HFFc6 (cell line): Measurements from ENCODE around the gene CRMP1. TPM values are rescaled to one million over a fixed set of nuclear protein-coding genes. Genes with fewer than 3 reads are reported as not detected.

Experiments used
- DNase-seq: peaks from one replicate; pipeline ENCODE4 v3.0.0-alpha.2; 2018
- H3K27ac Mint-ChIP-seq: 2 replicates; pipeline ENCODE4 v1.8.0; 2020; ENCODE audit warnings: mild to moderate bottlenecking, mixed read lengths
- H3K27me3 Mint-ChIP-seq: 2 replicates; pipeline ENCODE4 v1.8.0; 2021; ENCODE audit warnings: mild to moderate bottlenecking, moderate library complexity, mixed read lengths; ENCODE audit not compliant: insufficient read depth
- H3K36me3 Mint-ChIP-seq: 2 replicates; pipeline ENCODE4 v1.8.0; 2021; ENCODE audit warnings: low read depth, mixed read lengths
- H3K4me1 Mint-ChIP-seq: 2 replicates; pipeline ENCODE4 v1.8.0; 2020; ENCODE audit warnings: low read depth, mixed read lengths
- H3K4me3 Mint-ChIP-seq: 2 replicates; pipeline ENCODE4 v1.8.0; 2020; ENCODE audit warnings: mild to moderate bottlenecking, moderate library complexity, mixed read lengths
- H3K9me3 Mint-ChIP-seq: 2 replicates; pipeline ENCODE4 v1.8.0; 2020; ENCODE audit warnings: mild to moderate bottlenecking, mixed read lengths
- CTCF ChIP-seq: fragments of 200-600 bp; sonication (generic); IDR thresholded peaks from 2 replicates; pipeline ENCODE4 v1.5.0; 2021; ENCODE audit warnings: antibody characterized with exemption, mild to moderate bottlenecking
- long read RNA-seq: library from polyadenylated mRNA; unstranded; transcript quantifications from one replicate; pipeline ENCODE4 v2.0.0, GENCODE V29; 2019
- total RNA-seq, 6 experiments: library from RNA; stranded (reverse); fragmentation: NEBNext Ultra II Directional; extraction: Animal tissue kit (Norgen Biotek cat#: 25700); gene quantifications; 2 replicates in 1 of 6; 3 replicates in 5 of 6; pipeline ENCODE4 v1.2.3, GENCODE V29; 2021

Gene CRMP1
- total RNA-seq, result not detected
- long read RNA-seq, partial matches to known transcripts, result 0 of 1 reads
- long read RNA-seq, other reads (novel, unspliced or antisense), result 1 of 1 reads

- Mint-ChIP-seq H3K4me1 (no peaks in the 10 kb centered on the region), H3K27me3 (peaks cover 38% of the 10 kb centered on the region), H3K9me3 (peaks cover 20% of the 10 kb centered on the region; the same call in 1 of the 2 replicates), H3K27ac (no peak within 1 kb of the TSS), H3K4me3 (no peak within 1 kb of the TSS), H3K36me3 (no peaks in the 10 kb centered on the region)
- DNase-seq, result no peak
- no peak for TF ChIP-seq CTCF
Measured at GRCh38 chr4:5893004-5893580, at the start of gene CRMP1. TSS of gene CRMP1 (minus strand) at chr4:5893086. CDS start at chr4:5892969, 117 bp downstream.

GRCh38 chr4:5941601-5942000 lies 48.7 kb upstream of the CRMP1 start:
- H3K4me1 Mint-ChIP-seq, result no peaks in the 10 kb centered on the region
- H3K36me3 Mint-ChIP-seq, result no peaks in the 10 kb centered on the region
- H3K27me3 Mint-ChIP-seq, result peaks cover 2% of the 10 kb centered on the region
- no peak for TF ChIP-seq CTCF
- DNase-seq, result no peak
- peaks cover 28% of the 10 kb centered on the region for H3K9me3 Mint-ChIP-seq
- H3K27ac Mint-ChIP-seq, result no peak overlapping the region
- no peak overlapping the region for H3K4me3 Mint-ChIP-seq

DNA sequence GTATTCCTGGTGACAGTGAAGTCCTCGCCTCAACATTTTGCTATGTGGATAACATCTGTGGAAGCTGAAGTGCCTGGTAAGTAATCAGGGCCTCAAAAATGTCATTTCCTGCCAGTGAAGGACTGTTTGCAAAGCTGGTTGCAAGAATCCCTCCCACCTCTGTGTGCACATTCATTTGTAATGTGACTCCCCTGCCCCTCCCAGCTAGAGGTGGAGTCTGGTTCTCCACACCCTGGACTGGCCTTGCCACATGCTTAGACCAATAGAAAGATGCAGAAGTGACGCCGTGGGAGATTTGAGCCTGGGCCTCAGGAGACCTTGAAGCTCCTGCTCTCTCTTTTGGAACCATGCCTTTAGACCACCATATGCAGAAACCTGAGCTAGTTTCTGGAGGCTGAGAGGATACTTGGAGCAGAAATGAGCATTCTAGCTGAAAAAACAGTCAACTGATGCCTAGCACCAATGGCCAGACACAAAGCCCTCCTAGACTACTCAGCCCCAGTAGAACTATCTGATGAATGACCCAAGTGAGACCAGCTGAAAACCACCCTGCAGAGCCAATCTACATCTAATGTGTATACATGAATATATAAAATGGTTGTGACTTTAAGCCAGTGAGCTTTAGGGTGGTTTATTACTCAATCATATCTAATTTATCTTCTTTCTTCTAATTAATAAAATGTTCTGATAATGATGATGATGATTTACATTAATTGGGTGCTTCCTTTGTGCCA lies 47.8 kb upstream of the CRMP1 start:
- H3K27me3 Mint-ChIP-seq, result peaks cover 2% of the 10 kb centered on the region
- peaks cover 22% of the 10 kb centered on the region for H3K9me3 Mint-ChIP-seq
- no peaks in the 10 kb centered on the region for H3K36me3 Mint-ChIP-seq
- no peak for TF ChIP-seq CTCF
- DNase-seq, result no peak
- no peak overlapping the region for H3K27ac Mint-ChIP-seq
- no peaks in the 10 kb centered on the region for H3K4me1 Mint-ChIP-seq
- no peak overlapping the region for H3K4me3 Mint-ChIP-seq

DNA sequence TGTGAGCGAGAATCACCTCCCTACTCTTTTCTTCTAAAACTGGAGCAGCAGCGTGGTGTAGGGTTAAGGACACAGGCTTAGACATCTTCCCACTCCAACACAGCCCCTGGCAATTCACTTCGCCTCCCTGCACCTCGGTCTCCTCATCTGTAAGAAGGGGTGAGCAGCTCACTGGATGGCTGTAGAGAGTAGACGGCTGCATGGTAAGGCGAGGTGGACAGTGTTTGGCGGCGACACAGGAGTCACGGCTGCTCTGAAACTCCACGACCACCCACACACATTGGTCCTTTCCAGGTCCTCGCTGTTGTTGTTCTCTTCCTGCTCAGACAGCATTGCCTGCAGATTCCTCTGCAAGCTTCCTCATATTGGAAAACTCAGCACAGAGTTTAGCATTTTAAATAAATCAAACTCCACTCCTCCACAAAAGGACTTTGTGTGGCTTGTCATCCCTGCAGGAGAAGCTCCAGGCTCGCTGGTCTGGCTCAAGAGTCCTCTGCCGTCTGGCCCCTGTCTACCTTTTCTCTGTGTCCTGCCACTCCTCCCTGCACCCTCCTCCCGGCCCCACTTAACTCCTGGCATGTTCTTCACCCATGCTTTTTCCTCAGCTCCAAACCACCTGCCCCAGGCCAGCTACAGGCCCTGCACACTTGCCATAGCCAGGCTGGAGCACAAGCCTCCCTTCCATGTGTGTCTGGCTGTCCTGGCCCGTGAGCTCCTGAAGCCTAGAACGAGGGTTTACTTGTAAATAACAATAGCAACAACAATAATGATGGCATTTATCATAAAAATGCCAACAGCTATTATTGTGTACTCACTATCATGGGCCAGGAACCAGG lies 41.3 kb upstream of the CRMP1 start:
- peaks cover 5% of the 10 kb centered on the region for H3K27me3 Mint-ChIP-seq
- TF ChIP-seq CTCF, result no peak
- DNase-seq, result no peak
- no peak overlapping the region for H3K4me3 Mint-ChIP-seq
- no peaks in the 10 kb centered on the region for H3K4me1 Mint-ChIP-seq
- H3K9me3 Mint-ChIP-seq, result peaks cover 12% of the 10 kb centered on the region; the same call in 1 of the 2 replicates
- no peaks in the 10 kb centered on the region for H3K36me3 Mint-ChIP-seq
- no peak overlapping the region for H3K27ac Mint-ChIP-seq

DNA sequence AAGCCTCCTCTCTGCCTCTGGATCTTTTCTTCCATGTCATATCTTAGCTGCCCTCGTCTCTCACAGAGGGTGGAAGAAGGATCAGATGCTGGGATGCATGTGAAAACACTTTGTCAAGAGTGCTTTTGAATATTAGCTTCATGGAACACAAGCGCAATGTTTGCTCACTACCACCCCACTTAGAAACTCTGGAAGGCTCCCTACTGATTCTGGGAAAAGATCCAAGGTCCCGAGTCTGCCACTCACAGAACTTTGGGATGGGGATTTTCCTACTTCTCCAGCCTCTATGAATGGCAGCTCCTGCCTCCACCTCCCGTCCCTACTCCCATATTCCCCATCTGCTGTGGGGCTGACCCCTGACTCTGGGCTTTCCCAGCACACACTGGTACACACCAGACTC lies 40.2 kb upstream of the CRMP1 start:
- no peak overlapping the region for H3K4me3 Mint-ChIP-seq
- peaks cover 5% of the 10 kb centered on the region for H3K27me3 Mint-ChIP-seq
- H3K36me3 Mint-ChIP-seq, result no peaks in the 10 kb centered on the region
- no peak for TF ChIP-seq CTCF
- H3K4me1 Mint-ChIP-seq, result no peaks in the 10 kb centered on the region
- H3K27ac Mint-ChIP-seq, result no peak overlapping the region
- H3K9me3 Mint-ChIP-seq, result peaks cover 12% of the 10 kb centered on the region; the same call in 1 of the 2 replicates
- DNase-seq, result no peak
